Measurements from ENCODE around the gene IKBKE. TPM values are rescaled to one million over a fixed set of nuclear protein-coding genes. Genes with fewer than 3 reads are reported as not detected.
"Not testable (repeated sequence)": the region's sequence is repeated elsewhere in the genome, so short reads cannot be mapped to it uniquely, and the experiment has no call there.

The IKBKE gene
- total RNA-seq, 2 experiments from 2014 or later = 68.3 to 70.1 TPM

DNA sequence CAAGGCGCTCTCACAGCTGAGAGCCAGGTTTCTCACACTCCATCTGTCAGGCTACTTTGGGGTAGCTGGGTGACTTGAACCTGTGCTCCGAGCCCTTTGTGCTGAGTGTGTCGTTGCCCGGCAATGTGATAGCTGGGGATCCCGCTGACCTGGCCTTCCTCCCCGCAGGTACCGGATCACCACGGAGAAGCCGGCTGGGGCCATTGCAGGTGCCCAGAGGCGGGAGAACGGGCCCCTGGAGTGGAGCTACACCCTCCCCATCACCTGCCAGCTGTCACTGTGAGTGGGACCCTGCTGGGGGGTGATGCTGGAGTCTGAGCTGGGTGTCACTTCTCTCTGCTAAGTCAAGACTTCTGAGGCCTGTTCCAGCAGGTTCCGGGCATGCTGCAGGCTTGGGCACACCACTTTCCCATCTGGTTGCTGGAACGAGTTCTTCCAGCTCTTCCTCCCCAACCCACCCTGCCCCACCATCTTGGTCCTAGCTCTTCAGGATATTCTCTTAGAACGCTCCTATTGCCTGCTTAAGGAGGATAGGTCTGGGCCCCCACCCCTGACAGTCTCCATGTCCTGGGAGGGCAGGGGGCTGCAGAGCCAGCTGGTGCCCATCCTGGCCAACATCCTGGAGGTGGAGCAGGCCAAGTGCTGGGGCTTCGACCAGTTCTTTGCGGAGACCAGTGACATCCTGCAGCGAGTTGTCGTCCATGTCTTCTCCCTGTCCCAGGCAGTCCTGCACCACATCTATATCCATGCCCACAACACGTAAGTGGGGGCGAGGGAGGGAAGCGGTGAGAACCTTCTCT lies 7.5 kb downstream of the IKBKE start:
- ATAC-seq = no peak
- peak overlapping the region; percentile 19 for H3K27ac Mint-ChIP-seq
- no peak overlapping the region for H3K4me3 Mint-ChIP-seq
- CTCF ChIA-PET = interaction anchor here (1.2 to 7.5 kb wide), 6 partner anchors 8 to 187 kb away, joined by 3 to 94 read pairs (median 8); partner anchors contain the start of gene RASSF5
- no peaks in the 10 kb centered on the region for H3K9me3 Mint-ChIP-seq (ENCODE audit: insufficient read depth)
- POLR2A ChIA-PET = no interaction called here
- peaks cover 69% of the 10 kb centered on the region for H3K36me3 Mint-ChIP-seq (ENCODE audit: low read depth)
- peaks cover 32% of the 10 kb centered on the region for H3K4me1 Mint-ChIP-seq (ENCODE audit: low read depth)
- DNase-seq = no peak
- no peaks in the 10 kb centered on the region for H3K27me3 Mint-ChIP-seq (ENCODE audit: low read depth)

DNA sequence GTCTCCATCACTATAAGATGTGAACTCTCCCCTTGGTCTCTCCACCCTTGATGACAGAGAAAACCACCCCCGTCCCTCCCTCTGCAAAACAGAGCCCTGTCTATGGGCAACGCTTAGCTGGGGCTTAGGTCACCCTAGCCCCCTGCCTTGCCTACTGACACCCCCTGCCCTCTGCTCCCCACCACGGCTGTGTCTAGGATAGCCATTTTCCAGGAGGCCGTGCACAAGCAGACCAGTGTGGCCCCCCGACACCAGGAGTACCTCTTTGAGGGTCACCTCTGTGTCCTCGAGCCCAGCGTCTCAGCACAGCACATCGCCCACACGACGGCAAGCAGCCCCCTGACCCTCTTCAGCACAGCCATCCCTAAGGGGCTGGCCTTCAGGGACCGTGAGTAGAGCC lies 8.5 kb downstream of the IKBKE start:
- H3K4me1 Mint-ChIP-seq (ENCODE audit: low read depth) = peaks cover 24% of the 10 kb centered on the region
- H3K4me3 Mint-ChIP-seq = no peak overlapping the region
- H3K36me3 Mint-ChIP-seq (ENCODE audit: low read depth) = peaks cover 70% of the 10 kb centered on the region
- no peak for DNase-seq
- CTCF ChIA-PET = interaction anchor here (0.6 to 7.5 kb wide), 31 partner anchors 8 to 352 kb away, joined by 3 to 94 read pairs (median 5); partner anchors contain the start of genes EIF2D, IKBKE and RASSF5
- POLR2A ChIA-PET = interaction anchor here (1.0 kb wide), 1 partner anchor 8 kb away, joined by 7 read pairs; the partner anchor contains the start of gene IKBKE
- H3K9me3 Mint-ChIP-seq (ENCODE audit: insufficient read depth) = no peaks in the 10 kb centered on the region
- H3K27me3 Mint-ChIP-seq (ENCODE audit: low read depth) = no peaks in the 10 kb centered on the region
- no peak for ATAC-seq
- no peak overlapping the region for H3K27ac Mint-ChIP-seq

DNA sequence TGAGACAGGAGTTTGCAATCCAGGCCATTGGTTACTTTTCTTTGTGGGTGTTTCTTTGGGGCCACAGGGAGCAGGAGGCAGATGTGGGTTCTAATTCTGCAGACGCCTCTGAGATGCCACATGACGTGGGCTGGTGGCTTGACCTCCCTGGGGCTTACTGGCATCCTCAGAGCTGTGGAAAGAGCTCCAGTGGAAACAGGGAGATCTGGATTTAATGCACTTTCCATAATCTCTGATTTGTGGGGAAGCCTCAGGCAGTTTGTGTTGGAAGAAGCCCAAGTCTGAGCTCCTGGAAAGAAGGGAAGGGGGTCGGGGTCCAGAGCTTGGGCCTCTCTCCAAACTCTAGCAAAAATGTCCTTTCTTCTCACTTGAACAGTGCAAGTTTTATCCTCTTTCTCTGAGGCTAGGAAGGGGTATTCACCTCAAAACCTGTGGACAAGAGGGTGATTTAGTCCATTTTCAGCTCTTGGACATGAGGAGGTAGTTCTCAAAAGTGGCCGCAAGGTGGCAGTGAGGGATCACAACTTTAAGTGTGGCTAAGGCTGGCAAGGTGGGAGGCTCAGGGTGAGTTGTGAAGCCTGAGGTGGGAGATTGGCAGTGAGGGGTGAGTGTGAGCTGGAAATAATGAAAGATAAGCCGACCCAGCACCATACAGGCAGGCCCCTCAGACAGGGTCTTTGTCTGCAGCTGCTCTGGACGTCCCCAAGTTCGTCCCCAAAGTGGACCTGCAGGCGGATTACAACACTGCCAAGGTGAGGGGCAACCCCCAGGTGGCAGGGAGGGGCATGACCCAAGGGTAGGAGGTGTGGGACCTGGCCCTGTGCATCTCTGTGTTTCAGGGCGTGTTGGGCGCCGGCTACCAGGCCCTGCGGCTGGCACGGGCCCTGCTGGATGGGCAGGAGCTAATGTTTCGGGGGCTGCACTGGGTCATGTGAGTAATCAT lies 9.2 kb downstream of the IKBKE start:
- Mint-ChIP-seq H3K36me3 (ENCODE audit: low read depth) (peaks cover 64% of the 10 kb centered on the region), H3K4me3 (no peak overlapping the region), H3K27ac (peak overlapping the region; percentile 55), H3K4me1 (ENCODE audit: low read depth) (peaks cover 18% of the 10 kb centered on the region), H3K9me3 (ENCODE audit: insufficient read depth) (no peaks in the 10 kb centered on the region), H3K27me3 (ENCODE audit: low read depth) (no peaks in the 10 kb centered on the region)
- POLR2A ChIA-PET = interaction anchor here (0.8 to 1.0 kb wide), 3 partner anchors 8 to 19 kb away, joined by 3 to 7 read pairs (median 5); partner anchors contain the start of gene IKBKE
- ATAC-seq = peak; percentile 73
- CTCF ChIA-PET = interaction anchor here (0.6 to 7.5 kb wide), 47 partner anchors 9 to 365 kb away, joined by 3 to 94 read pairs (median 4); partner anchors contain the start of genes EIF2D, IKBKE and RASSF5
- peak; percentile 80 for DNase-seq

DNA sequence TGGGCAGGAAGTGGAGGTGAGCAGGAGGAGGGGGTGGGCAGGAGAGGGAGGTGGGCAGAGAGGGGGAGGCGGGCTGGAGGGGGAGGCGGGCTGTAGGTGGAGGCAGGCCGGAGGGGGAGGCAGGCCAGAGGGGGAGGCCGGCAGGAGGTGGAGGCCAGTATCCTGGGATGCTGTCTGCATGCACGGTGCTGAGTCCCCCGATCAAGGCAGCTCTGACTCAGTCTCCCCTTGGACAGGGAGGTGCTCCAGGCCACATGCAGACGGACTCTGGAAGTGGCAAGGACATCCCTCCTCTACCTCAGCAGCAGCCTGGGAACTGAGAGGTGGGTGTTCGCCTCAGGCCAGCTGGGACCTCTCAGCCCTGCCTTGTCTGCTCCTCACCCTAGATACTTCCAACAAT lies 9.9 kb downstream of the IKBKE start:
- Mint-ChIP-seq H3K4me3 (no peak overlapping the region), H3K27me3 (ENCODE audit: low read depth) (no peaks in the 10 kb centered on the region), H3K9me3 (ENCODE audit: insufficient read depth) (no peaks in the 10 kb centered on the region), H3K36me3 (ENCODE audit: low read depth) (peaks cover 60% of the 10 kb centered on the region), H3K27ac (no peak overlapping the region), H3K4me1 (ENCODE audit: low read depth) (peaks cover 10% of the 10 kb centered on the region)
- POLR2A ChIA-PET = no interaction called here
- no peak for DNase-seq
- no peak for ATAC-seq
- CTCF ChIA-PET = interaction anchor here (1.1 to 7.5 kb wide), 24 partner anchors 10 to 184 kb away, joined by 3 to 94 read pairs (median 6); partner anchors contain the start of genes EIF2D and IKBKE

DNA sequence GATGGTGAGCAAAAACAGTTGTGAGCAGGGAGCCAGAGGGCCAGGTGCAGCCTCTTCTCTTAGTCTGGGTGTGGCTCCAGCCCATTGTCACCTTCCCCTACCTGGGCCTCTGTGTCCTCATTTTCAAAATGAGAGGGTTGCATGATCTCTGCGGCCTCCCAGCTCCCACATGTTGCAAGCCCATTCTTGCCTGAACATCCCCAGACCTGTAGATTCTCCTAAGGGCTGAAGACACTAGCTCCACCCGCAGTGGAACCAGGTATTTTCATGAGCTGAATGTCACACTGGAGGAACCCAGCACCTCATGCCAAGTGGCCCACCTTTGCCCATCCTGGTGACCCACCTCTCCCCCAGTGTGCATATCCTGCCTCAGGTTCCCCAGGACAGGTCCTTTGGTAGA lies 12.3 kb downstream of the IKBKE start:
- POLR2A ChIA-PET = no interaction called here
- no peak overlapping the region for H3K27ac Mint-ChIP-seq

DNA sequence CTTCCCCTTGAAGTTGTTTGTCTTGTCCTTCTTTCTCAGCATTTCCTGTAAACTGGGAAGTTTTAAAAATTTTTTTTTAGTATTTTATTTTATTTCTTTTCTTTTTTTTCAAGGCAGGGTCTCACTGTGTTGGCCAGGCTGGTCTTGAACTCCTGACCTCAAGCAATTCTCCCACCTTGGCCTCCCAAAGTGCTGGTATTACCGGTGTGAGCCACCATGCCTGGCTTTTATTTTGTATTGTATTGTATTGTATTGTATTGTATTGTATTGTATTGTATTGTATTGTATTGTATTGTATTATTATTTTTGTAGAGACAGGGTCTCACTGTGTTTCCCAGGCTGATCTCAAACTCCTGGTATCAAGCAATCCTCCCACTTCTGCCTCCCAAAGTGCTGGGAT lies 13.6 kb downstream of the IKBKE start:
- CTCF ChIA-PET = interaction anchor here (0.6 kb wide), 1 partner anchor 13 kb away, joined by 3 read pairs; no protein-coding TSS in a partner anchor
- POLR2A ChIA-PET; H3K27ac Mint-ChIP-seq; H3K27me3 Mint-ChIP-seq (ENCODE audit: low read depth); DNase-seq; ATAC-seq; H3K9me3 Mint-ChIP-seq (ENCODE audit: insufficient read depth); H3K4me3 Mint-ChIP-seq: not testable (repeated sequence)
- Mint-ChIP-seq H3K36me3 (ENCODE audit: low read depth) (peaks cover 57% of the 10 kb centered on the region), H3K4me1 (ENCODE audit: low read depth) (peaks cover 10% of the 10 kb centered on the region)

More for the DNA sequence above, 12.3 kb downstream of the IKBKE start:
- no peak for ATAC-seq
- no peak overlapping the region for H3K4me3 Mint-ChIP-seq
- no peaks in the 10 kb centered on the region for H3K27me3 Mint-ChIP-seq (ENCODE audit: low read depth)
- no peak for DNase-seq
- H3K9me3 Mint-ChIP-seq (ENCODE audit: insufficient read depth) = no peaks in the 10 kb centered on the region
- H3K36me3 Mint-ChIP-seq (ENCODE audit: low read depth) = peaks cover 53% of the 10 kb centered on the region
- CTCF ChIA-PET = interaction anchor here (1.4 to 7.5 kb wide), 4 partner anchors 8 to 101 kb away, joined by 4 to 94 read pairs (median 16); no protein-coding TSS in a partner anchor
- H3K4me1 Mint-ChIP-seq (ENCODE audit: low read depth) = peaks cover 10% of the 10 kb centered on the region

DNA sequence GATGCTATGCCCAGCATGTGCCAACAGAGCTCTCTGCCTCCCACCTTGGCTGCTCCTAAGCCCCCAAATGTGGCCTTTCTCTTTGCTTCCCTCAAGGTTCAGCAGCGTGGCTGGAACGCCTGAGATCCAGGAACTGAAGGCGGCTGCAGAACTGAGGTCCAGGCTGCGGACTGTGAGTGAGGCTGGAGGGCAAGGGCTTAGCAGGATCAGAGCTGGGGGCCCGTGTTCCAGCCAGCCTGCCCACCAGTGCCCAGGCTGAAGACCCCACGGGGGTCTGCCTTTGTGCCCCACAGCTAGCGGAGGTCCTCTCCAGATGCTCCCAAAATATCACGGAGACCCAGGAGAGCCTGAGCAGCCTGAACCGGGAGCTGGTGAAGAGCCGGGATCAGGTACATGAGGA lies 14.6 kb downstream of the IKBKE start:
- H3K4me3 Mint-ChIP-seq = no peak overlapping the region
- DNase-seq = no peak
- H3K9me3 Mint-ChIP-seq (ENCODE audit: insufficient read depth) = no peaks in the 10 kb centered on the region
- peaks cover 4% of the 10 kb centered on the region for H3K4me1 Mint-ChIP-seq (ENCODE audit: low read depth)
- no peak for ATAC-seq
- no peaks in the 10 kb centered on the region for H3K27me3 Mint-ChIP-seq (ENCODE audit: low read depth)
- POLR2A ChIA-PET = no interaction called here
- H3K36me3 Mint-ChIP-seq (ENCODE audit: low read depth) = peaks cover 53% of the 10 kb centered on the region
- CTCF ChIA-PET = interaction anchor here (1.1 to 1.2 kb wide), 2 partner anchors 15 to 98 kb away, joined by 3 to 4 read pairs; no protein-coding TSS in a partner anchor
- no peak overlapping the region for H3K27ac Mint-ChIP-seq

DNA sequence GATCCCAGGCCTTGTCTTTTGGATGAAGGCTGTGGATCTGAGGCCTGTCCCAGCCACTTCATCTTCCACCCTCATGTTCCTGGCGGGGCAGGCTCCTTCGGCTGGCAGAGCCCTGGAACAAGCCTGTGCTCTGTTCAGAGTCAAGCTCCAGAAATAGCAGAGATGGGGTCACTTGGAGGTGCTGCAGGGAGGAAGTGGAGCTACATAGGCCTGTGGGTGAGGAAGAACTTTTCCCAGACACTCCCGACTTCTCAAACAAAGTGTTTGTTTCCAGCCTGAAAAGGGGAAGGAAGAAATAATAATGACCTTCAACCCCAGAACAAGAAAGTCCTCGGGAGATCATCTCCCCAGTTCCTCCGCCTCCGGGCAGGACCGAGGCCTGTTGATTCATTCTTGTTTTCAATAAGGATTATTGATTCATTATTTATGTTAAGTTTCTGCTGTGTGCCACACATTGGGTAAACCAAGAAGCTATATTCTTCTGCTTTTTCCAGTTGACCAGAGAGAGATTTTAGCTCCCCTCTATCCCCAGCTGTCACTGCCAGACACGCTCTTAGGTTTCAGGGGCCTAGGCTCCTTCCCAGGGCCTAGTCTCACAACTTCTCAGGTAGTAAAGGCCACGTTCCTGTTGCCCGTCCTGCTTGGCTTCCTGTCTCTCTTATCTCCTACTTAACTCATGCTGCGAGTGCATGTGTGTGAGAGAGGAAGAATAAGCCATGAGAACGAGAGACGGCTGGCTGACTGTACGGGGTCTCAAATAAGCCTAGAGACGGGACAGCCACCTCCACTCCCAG lies 16.9 kb downstream of the IKBKE start:
- no peak for ATAC-seq
- peak overlapping the region; percentile 13 for H3K27ac Mint-ChIP-seq
- no peaks in the 10 kb centered on the region for H3K27me3 Mint-ChIP-seq (ENCODE audit: low read depth)
- POLR2A ChIA-PET = no interaction called here
- H3K4me1 Mint-ChIP-seq (ENCODE audit: low read depth) = peaks cover 18% of the 10 kb centered on the region
- CTCF ChIA-PET = no interaction called here
- peaks cover 63% of the 10 kb centered on the region for H3K36me3 Mint-ChIP-seq (ENCODE audit: low read depth)
- H3K9me3 Mint-ChIP-seq (ENCODE audit: insufficient read depth) = no peaks in the 10 kb centered on the region
- no peak for DNase-seq
- no peak overlapping the region for H3K4me3 Mint-ChIP-seq

DNA sequence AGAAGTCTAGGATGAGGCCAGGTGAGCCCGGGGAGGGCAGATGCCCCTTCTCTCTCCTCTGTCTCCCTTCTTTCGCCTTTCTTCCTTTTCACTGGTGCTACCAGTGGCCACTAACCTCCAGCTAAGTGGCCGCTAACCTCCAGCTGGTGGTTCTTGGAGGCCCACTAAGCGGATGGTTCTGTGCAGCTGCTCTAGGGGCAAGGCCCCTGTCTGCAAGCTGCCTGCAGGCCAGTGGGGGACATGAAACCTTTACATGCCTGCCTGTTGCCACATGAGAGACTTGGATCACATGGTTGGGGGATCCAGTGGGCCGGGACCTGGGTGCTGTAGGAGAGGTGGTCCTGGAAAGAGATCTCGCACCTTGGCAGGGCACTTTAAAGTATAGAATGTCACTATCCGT lies 17.7 kb downstream of the IKBKE start:
- H3K36me3 Mint-ChIP-seq (ENCODE audit: low read depth) = peaks cover 63% of the 10 kb centered on the region
- ChIA-PET POLR2A (no interaction called here), CTCF (no interaction called here)
- DNase-seq (no peak), ATAC-seq (no peak)
- H3K27ac Mint-ChIP-seq = peak overlapping the region; percentile 13
- no peaks in the 10 kb centered on the region for H3K9me3 Mint-ChIP-seq (ENCODE audit: insufficient read depth)
- H3K27me3 Mint-ChIP-seq (ENCODE audit: low read depth) = no peaks in the 10 kb centered on the region
- H3K4me1 Mint-ChIP-seq (ENCODE audit: low read depth) = peaks cover 18% of the 10 kb centered on the region
- H3K4me3 Mint-ChIP-seq = no peak overlapping the region

DNA sequence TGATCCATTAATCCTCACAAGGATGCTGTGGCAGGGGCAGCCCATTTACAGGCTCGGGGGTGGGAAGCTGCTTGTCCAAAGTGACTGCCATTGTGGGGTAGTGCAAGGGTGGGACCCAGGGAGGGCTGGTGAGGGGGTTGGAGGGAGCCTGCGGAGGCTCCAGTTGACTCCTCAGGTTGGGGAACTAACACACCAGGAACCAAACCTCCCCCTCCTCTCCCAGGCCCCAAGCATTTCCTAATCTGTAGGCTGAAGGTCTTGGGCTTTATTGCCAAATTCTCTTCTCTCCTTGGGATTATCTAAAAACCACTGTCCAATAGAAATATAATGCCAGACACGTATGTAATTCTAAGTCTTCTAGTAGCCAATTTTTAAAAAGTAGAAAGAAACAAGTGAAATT lies 18.2 kb downstream of the IKBKE start:
- H3K4me1 Mint-ChIP-seq (ENCODE audit: low read depth) = peaks cover 18% of the 10 kb centered on the region
- no peak overlapping the region for H3K4me3 Mint-ChIP-seq
- H3K36me3 Mint-ChIP-seq (ENCODE audit: low read depth) = peaks cover 62% of the 10 kb centered on the region
- no peaks in the 10 kb centered on the region for H3K9me3 Mint-ChIP-seq (ENCODE audit: insufficient read depth)
- ATAC-seq (no peak), DNase-seq (no peak)
- no peak overlapping the region for H3K27ac Mint-ChIP-seq
- POLR2A ChIA-PET = no interaction called here
- CTCF ChIA-PET = interaction anchor here (2.9 kb wide), 1 partner anchor 96 kb away, joined by 30 read pairs; no protein-coding TSS in a partner anchor
- H3K27me3 Mint-ChIP-seq (ENCODE audit: low read depth) = no peaks in the 10 kb centered on the region
